Omental fat pad (tissue), 4 donors: ENCODE results near the gene SLC43A1. TPM values are rescaled to one million over a fixed set of nuclear protein-coding genes. Genes with fewer than 3 reads are reported as not detected.
"Not testable (repeated sequence)": the region's sequence is repeated elsewhere in the genome, so short reads cannot be mapped to it uniquely, and the experiment has no call there.

Experiments used
- ATAC-seq: fragments of 150-250 bp; one replicate; pipeline ENCODE4 v1.9.1; 2016; ENCODE audit warnings: mild to moderate bottlenecking, moderate library complexity; ENCODE audit not compliant: low FRiP score
- DNase-seq: peaks from one replicate; pipeline ENCODE4 v3.0.0-alpha.2; 2019; ENCODE audit warnings: low spot score
- CTCF ChIP-seq, 3 donors: fragments of 450-650 bp; IDR thresholded peaks; one replicate each; pipeline ENCODE4 v1.5.1; 2016 to 2017; ENCODE audit warnings: antibody characterized with exemption in 3 of 3, mild to moderate bottlenecking in 3 of 3, moderate library complexity in 2 of 3
- total RNA-seq, 4 donors: library from RNA; depleted of rRNA; stranded (reverse); fragments of >200 nt; gene quantifications; one replicate each; pipeline ENCODE4 v1.1.0, GENCODE V29; 2016

SLC43A1 gene
- total RNA-seq, 4 donors from 2014 or later = 11.5 to 40.4 (median 16.5) TPM

- ATAC-seq (peak; percentile 91), DNase-seq (peak; percentile 84)
- peak in 2 of 3 donors; percentile 75 to 89 for TF ChIP-seq CTCF (IDR thresholded peaks at IDR 0.05)
These were observed 58.4 kb downstream of the SLC43A1 start for GRCh38 chr11:57456960-57457642.

- no peak for TF ChIP-seq CTCF (IDR thresholded peaks at IDR 0.05)
- no peak for DNase-seq
- ATAC-seq = no peak
These were observed 61.8 kb downstream of the SLC43A1 start for GRCh38 chr11:57453543-57454177.

- no peak for TF ChIP-seq CTCF (IDR thresholded peaks at IDR 0.05)
- ATAC-seq (no peak), DNase-seq (no peak)
These were observed 69.4 kb downstream of the SLC43A1 start for GRCh38 chr11:57446055-57446454.

GRCh38 chr11:57445122-57445394 is 70.4 kb downstream of the SLC43A1 start:
- not testable (repeated sequence) for ATAC-seq

GRCh38 chr11:57444362-57445121 is 71.0 kb downstream of the SLC43A1 start:
- ATAC-seq = no peak
- TF ChIP-seq CTCF (IDR thresholded peaks at IDR 0.05) = no peak
- no peak for DNase-seq

More at GRCh38 chr11:57445122-57445394, 70.4 kb downstream of the SLC43A1 start:
- DNase-seq = not testable (repeated sequence)

GRCh38 chr11:57440744-57441414 is 74.6 kb downstream of the SLC43A1 start:
- DNase-seq (no peak), ATAC-seq (no peak)
- TF ChIP-seq CTCF (IDR thresholded peaks at IDR 0.05) = no peak

- no peak for ATAC-seq
- TF ChIP-seq CTCF (IDR thresholded peaks at IDR 0.05) = no peak
- no peak for DNase-seq
These were observed 75.7 kb downstream of the SLC43A1 start for GRCh38 chr11:57439786-57440185.
